Myocyte (in vitro differentiated cells): ENCODE results near the gene TAX1BP3. TPM values are rescaled to one million over a fixed set of nuclear protein-coding genes. Genes with fewer than 3 reads are reported as not detected.

Experiments used
- DNase-seq: peaks from one replicate; pipeline ENCODE4 v3.0.0-alpha.2; 2012; ENCODE audit warnings: low read depth
- total RNA-seq: library from RNA; depleted of rRNA; stranded (reverse); fragments of >200 nt; gene quantifications from 2 replicates; pipeline ENCODE4 v1.2.3, GENCODE V29; 2014

Gene TAX1BP3
- total RNA-seq, 1 donor from 2014 or later, result 122 TPM

- DNase-seq, result no peak
Observed at GRCh38 chr17:3630781-3631180, 37.6 kb downstream of the TAX1BP3 start.

GRCh38 chr17:3627769-3628167, 40.6 kb downstream of the TAX1BP3 start:
- DNase-seq, result no peak

GRCh38 chr17:3626831-3627768, 41.3 kb downstream of the TAX1BP3 start:
- no peak for DNase-seq

- peak; percentile 50 for DNase-seq
Observed at GRCh38 chr17:3622977-3623594, 45.3 kb downstream of the TAX1BP3 start.

- DNase-seq, result peak; percentile 85
Observed at GRCh38 chr17:3621146-3621720, 47.1 kb downstream of the TAX1BP3 start.

- DNase-seq, result no peak
Observed at GRCh38 chr17:3615160-3615870, 53.1 kb downstream of the TAX1BP3 start.

GRCh38 chr17:3613124-3613523, 55.3 kb downstream of the TAX1BP3 start:
- DNase-seq, result no peak

Other genes starting within 250 kb of the TAX1BP3 start
- gene OR1E2, start 234.7 kb downstream of the TAX1BP3 start, total RNA-seq, result not detected in 2 replicates
- not detected in 2 replicates for gene SPATA22, start 196.8 kb downstream of the TAX1BP3 start, total RNA-seq
- gene ASPA, start 192.6 kb downstream of the TAX1BP3 start, total RNA-seq, result 0.03 and 0.05 TPM in 2 replicates
- 0.08 and 0.26 TPM in 2 replicates for gene TRPV3, start 110.8 kb downstream of the TAX1BP3 start, total RNA-seq
- gene TRPV1, start 59.2 kb downstream of the TAX1BP3 start, total RNA-seq, result 0.99 and 1.3 TPM in 2 replicates
- 3.5 and 4.8 TPM in 2 replicates for gene SHPK, start 32.3 kb downstream of the TAX1BP3 start, total RNA-seq
- gene CTNS, start 31.8 kb downstream of the TAX1BP3 start, total RNA-seq, result 36.1 and 39.6 TPM in 2 replicates
- gene EMC6, start 234 bp upstream of the TAX1BP3 start, total RNA-seq, result 47.0 and 60.7 TPM in 2 replicates
- 42.7 and 63.4 TPM in 2 replicates for gene P2RX5, start 27.6 kb upstream of the TAX1BP3 start, total RNA-seq
- gene HASPIN, start 55.3 kb upstream of the TAX1BP3 start, total RNA-seq, result 0.78 and 1.6 TPM in 2 replicates
- gene ITGAE, start 132.6 kb upstream of the TAX1BP3 start, total RNA-seq, result 23.1 and 26.4 TPM in 2 replicates
- gene NCBP3, start 177.7 kb upstream of the TAX1BP3 start, total RNA-seq, result 12.7 and 13.7 TPM in 2 replicates
- 2.6 and 2.8 TPM in 2 replicates for gene CAMKK1, start 224.5 kb upstream of the TAX1BP3 start, total RNA-seq
- gene P2RX1, start 247.9 kb upstream of the TAX1BP3 start, total RNA-seq, result 0.21 and 1.6 TPM in 2 replicates